GM18861 (cell line): ENCODE measurements around the gene REEP2.

Source experiments
- ATAC-seq: cut with Tn5 transposase; IDR thresholded peaks from one replicate; pipeline ENCODE4 v1.9.1; 2021; ENCODE audit not compliant: unreplicated experiment

The REEP2 gene

DNA sequence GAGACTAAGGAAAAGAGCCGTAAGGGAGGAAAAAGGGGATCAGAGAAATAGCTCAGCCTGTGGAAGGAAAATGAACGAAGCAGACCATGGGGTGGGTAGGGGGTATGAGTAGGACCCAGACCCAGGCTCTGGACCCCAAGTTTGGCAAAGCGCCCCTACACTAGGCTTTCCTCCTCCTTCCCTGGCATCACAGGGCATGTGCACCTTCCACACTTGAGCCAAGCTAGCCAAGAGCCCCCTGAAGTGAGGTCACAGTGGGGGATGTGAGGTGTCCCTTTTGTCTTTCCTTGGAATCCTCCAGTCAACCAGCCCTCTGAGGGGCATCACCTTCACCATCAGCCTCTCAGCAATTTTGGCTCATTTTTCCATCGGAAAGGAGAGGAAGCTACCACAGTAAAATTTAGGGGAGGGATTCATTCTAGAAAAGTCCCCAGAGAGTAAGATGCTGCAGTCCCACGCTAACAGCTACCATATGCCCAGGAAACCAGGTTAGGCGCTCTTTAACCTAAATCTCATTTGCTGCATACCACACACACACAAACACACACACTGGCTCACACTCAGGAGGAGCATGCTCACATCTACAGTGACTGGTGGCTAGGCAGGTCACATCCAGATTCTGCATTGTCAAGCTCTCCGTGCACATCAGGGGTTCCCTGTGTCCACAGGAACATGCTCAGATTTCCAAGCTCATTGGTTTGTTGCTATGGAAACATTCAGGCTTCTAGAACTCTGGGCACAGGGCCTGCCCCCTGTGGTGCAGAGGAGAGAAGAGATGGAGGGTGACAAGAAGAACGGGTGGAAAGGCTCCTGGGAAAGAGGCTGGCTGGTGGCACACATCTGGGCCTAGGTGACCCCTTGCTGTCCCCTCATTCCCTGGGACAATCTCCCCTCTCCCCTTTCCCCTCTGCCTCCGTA, 9.9 kb downstream of the REEP2 start:
- ATAC-seq: no peak

DNA sequence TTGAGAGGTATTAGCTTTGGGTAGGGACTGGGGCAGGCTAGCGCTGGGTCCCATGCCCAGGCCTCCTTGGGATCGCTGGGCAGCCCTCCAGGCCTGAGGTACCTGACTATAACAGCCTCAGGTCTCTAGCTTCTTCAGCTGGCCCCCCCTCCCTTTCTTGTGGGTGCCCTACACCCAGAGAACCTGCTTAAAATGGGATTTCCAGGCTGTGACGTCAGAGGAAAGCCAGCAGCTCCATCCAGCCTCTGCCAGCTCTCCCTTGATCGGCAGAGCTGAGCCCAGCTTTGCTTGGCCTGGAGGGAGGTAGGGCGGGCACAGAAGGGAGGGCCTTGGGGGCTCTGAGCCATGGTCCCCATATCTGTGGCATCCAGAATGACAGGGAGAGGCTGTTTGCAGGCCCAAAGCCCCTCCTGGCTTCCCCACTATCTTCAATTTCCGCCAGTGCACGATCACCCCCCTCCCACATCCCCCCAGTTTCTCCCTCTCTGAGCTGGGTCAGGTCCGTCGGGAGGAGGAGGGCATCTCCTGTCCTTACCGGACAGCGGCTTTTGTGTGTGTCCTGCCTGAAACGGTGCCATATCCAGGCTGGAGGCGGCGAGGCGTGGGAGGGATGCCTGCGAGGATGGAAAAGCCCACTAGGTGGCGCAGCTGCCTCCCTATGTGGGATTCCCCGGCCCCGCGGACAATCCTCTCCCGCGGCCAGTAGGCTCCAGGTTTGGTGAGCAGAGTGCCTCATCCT, 10.8 kb downstream of the REEP2 start:
- ATAC-seq: no peak

DNA sequence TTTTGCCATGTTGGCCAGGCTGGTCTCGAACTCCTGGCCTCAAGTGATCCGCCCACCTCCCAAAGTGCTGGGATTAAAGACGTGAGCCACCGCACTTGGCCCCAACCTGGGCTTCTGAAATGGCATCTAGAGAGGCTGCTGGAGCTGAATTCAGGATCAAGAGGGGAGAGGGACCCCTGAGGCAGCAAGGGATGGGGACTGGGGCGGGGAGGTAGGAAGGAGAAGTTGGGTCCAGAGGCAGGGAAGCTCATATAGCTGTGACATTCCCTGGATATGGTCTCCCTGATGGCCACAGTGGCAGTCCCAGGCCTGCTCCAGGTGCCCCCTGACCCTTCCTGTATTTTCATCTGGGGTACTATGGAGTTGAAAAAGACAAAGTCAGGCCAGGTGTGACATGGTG, 12.1 kb downstream of the REEP2 start:
- no peak for ATAC-seq

DNA sequence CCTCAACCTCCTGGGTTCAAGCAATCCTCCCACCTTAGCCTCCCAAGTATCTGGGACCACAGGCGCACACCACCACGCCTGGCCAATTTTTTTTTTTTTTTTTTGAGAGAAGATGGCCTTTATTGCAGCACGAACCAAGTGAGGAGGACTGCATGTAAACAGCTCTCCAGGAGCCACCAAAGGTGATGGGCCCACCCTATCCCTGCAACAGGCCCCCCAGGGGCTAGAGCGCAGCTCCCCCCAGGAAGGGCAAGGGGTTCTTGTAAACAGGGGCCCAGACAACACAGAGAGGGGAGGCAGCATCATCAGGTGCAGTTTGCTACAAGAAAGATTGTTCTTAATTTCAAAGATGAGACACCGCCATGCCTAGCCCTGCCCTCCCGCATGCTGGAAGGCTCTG, 13.9 kb downstream of the REEP2 start:
- ATAC-seq: no peak

DNA sequence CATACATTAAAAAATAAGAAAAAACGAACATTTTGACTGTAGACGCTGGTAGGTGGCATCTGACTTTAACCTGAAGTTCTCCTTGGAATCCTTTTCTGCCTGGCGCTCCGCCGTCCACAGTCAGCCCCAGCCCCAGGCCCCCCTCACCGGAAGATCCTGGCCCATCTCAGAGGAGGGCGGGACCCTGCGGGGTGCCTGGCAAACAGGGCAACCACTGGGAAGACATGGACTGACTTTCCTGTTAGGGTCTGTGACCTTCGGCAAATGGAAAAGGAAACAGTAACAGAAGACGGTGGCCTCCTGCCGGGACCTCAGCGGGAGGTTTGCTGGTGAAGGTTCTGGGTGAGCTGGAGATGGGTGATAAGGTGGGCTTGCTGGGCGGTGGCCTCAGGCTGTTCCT, 14.7 kb downstream of the REEP2 start:
- ATAC-seq: no peak

DNA sequence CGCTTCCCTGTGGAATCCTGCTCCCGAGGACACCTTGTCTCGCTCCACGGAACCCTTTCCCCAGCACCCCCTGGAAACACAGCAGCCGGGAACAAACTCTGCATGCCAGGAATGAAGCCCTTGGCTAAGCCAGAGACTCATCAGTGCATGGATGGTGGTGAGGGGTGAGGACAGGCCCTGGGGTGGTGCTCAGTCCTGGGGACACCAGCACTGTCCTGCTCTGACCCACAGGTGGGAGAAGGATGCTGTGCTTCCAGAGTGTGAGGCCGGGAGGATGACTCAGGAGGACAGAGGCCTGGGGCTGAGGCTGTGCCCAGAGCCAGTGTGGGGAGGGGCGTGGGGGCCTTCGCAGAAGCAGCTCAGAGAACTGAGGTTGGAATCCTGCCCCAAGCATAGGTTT, 15.3 kb downstream of the REEP2 start:
- no peak for ATAC-seq

DNA sequence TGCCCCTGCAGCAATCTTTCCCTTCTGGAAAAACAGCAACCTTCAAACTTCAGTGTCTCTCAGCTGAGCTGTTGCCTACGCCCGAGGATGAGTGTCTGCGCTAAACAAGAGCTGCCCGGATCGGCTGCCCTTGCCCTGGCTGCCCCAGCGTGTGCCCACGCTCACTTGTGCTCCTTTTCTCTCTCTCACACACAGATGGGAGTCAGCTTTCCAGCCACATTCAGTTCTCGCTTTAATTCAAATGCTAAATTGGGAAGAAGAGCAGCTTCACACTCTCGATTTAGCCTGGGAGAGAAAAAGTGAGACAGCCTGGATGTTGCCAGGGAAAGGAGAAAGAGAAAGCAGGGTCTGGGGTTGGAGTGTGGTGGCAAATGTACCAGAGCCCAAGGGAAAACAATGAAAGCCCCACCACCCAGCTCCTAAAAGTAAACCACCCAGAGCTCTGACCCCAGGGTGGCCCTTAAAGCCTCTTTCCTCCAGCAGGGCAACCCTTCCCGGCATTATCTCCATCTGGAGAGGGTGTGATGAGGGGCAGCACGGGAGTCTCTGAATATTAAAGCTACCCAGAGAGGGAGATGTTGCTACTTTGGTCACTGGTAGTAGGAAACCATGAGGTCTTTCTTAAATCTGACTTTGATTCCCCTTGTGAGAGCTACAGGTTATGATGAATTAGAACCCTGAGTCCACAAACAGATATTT, 16.5 kb downstream of the REEP2 start:
- ATAC-seq: no peak

DNA sequence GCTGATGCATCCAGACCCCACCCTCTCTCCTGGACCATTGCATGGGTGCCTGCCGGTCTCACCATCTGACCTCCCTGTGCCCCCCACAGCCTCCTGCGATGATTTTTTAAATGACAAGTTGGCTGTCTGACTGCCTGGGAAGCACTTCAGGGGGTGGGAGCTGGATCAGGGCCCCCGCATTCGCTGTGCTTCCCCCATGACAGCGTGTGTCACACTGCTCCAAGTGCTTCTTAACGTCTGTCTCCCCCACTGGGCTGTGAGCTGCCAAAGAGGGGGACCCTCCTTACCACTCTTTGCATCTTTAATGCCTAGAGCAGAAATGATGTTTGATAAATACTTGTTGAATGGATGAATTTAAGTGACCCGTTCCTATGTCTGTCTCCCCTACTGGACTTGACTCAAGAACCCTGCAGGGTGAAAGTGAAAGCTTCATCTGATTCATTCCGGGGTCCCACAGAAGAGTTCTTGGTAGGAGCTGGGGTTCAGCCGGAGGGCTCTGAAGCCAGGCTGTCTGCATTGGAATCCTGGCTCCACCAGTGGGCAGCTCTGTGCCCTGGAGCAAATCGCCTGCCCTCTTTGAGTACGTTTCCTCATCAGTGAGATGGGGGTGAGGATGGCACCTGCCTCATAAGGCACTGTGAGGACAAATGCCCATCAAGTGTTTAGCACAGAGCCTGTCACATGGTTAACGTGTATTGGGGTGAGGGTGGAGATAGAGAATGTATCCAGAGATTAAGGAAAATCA, 18.8 kb downstream of the REEP2 start:
- ATAC-seq: no peak

DNA sequence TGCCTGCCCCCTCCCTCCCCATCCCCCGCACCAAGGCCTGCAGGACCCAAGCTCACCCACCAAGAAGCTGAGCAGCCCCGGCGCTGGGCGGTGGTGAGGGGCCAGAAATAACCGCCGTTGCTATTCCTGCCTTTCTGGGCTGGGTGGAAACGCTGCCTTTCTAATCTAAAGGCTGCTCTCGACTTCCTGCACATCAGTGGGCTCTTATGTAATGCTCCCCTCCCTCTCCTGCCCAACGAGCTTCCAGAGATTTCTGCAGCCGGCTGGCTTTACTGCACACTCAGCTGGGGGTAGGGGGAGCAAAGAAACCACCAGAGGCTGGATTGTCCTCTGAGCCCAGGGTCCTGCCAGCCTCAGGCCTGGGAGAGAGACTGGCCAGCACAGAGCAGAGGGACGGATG, 19.5 kb downstream of the REEP2 start:
- no peak for ATAC-seq

DNA sequence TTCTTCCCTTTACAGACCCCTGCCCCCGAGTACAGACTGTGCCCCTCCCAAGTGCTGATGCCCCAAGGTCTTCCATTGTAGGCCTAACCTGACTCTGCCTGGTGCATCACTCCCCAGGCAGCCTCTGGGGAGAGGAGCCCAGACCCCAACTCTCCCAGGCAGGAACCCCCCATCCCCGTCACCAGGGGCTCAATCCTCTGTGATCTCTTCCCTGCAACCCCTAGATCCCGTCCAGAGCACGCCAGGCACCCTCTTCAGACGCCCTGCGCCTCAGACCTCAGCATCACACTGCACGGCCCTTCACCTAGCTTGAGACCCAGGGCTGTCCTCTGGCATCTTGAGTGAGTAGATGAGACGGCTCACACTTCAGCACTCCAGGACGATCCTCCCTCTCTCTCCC, 20.0 kb downstream of the REEP2 start:
- no peak for ATAC-seq

DNA sequence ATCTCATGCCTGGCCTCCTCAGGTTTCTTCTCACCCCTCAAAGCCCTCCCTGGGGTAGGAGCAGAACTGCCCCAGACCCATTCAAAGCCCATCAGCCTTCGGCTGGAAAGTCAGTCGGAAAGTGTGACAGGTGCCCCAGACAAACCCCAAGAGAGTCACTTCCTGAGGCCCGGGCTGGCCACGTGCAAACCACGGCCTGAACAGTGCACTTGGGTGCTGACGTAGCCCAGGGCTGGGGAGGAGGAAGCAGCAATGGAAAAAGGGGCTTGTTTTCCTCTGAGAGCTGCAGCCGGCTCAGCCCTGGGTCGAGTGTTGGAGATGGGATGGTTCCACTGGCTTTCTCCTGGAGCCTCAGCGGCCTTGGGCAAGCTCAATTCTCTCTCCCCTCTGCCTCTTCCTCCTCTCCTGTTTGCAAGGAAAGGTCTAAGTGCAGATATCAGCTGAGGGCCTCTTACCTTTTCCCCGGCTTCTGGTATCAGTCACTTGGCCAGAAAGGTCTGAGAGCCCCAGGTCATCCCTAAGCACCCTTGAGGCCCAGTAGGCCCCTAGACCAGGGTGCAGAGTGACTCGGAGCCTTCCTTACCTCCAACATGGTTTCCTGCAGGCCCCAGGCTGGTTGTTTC, 20.6 kb downstream of the REEP2 start:
- ATAC-seq: no peak

DNA sequence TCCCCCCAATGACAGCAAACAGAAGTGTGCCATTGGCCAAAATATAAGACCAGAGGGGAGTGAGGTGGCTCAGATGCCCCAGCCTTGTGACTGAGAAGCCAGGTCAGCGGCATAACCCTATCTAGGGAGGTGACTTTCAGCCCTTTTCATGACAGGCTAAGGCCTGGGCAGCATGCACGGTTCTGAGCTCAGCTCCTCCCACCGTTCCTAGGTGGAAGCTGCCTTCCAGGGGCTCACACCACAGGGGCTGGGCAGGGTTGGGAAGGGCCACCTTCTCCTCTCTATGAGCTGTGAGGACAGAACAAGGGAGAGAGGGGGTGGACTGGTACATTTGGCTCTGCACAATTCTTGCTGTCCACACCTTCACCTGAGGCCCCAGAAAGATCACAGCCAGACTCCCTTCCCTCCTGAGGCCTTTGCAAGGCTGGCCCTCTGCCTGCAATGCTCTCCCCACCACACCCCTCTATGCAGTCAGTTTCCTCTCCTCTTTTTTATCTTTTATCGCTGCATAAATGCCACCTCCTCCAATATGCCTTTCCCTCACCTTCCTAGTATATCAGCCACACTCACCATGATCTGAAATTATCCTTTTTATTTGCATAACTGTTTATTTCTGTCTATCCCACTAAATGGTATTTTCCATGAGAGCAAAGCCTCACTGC, 21.3 kb downstream of the REEP2 start:
- no peak for ATAC-seq

DNA sequence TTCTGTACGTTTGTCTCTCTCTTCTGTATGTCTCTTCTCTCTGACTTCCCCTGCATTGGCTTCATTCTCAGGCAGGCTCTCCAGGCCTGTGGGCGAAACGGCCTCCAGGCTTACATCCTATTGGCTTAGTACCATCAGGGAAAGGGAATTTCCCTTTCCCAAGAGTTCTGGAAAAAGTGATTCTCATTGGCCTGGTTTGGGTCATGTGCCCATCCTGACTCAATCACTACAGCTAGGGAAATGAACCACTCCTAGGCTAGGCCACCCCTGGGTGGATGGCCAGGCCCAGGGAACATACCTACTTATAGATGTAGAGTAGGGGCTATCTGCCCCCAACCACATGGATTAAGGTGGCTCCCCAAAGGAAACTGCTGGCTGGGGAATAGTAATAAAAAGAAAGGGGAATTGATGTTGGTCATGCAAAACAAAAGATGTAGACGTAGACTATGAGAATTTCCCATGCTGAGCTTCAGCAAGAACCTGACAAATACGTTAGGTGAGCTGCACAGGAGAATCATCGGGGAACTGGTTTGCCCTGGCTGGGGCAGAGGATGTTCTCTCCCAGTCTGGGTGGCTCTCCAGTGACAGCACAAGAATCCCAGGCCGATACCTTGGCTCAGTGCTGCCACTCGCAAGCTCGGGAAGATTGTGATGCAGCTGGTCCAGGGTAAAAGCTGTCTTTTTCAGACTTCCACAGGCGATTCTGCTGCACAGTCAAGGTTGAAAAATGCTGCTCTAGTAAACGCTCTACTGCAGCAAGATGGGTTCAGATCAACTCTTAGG, 22.7 kb downstream of the REEP2 start:
- no peak for ATAC-seq

DNA sequence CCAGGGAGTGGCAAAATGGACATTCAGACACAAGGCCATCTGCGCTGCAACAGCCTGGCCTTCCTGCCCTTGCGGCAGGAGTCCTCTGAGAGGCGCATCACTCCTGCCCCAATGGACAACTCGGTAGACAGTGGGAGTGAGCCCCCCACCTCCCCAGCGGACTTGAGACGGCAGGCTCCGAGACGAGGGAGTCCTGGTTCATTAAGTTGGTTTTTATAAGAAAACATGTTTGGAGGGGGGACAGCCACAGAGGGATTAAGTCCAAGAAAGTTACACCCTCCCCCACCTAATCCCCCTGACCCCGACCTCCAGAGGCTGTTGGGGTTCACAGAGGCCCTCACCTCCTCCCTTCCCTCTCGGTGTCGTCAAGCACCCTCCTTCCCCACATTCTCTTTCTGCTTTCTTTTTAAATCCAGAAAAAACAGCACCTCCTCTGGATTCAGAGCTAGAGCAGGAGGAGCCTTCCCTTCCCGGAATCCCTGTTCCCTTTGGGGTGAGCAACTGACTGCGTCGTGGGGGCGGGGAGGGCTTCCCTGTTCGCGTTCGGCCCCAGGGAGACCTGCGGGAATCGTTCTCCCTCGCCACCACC, 24.7 kb downstream of the REEP2 start:
- ATAC-seq: no peak

DNA sequence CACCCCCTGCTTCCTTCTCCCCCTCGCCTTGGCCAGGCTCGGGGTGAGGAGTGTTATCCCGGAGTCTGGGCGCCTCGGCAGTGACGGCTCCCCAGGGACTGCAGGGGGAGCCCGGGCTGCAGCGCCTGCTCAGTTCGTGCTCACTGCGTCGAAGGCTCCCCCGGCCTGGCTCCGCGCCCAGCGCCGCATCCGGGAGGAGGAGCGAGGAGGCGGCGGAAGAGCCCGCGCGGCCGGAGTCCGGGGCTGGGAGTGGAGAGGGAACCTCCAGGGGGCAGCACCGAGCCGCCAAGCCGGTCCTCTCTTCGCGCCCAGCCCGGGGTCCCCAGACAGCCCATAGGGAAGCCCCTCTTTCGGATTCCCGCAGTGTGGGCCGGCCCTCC, 25.1 kb downstream of the REEP2 start:
- peak; percentile 54 for ATAC-seq

DNA sequence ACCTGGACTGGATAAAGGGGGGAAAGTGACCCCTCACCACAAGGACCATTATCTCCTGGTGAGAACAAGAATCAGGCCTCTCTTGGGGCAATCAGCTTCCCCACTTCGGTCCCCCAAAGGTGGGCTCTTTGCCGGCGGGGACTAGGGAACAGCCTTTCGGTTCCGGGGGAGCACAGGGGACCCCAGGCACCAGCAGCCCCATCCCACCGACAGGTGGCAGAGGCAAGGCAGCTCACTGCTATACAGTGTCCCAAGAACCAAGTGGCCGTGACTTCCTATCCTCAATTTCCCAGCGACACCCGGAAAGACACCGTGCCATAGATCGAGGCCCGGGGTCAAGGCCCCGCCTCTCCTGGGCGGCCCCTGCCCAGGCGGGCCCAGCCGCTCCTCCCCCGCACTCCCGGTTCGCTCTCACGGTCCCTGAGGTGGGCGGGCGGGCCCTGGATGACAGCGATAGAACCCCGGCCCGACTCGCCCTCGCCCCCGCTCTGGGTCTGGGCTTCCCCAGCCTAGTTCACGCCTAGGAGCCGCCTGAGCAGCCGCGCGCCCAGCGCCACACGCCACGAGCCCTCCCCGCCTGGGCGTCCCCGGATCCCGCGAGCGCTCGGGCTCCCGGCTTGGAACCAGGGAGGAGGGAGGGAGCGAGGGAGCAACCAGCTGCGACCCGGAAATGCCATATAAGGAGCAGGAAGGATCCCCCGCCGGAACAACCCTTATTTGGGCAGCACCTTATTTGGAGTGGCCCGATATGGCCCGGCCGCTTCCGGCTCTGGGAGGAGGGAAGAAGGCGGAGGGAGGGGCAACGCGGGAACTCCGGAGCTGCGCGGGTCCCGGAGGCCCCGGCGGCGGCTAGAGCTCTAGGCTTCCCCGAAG, 25.8 kb downstream of the REEP2 start:
- peak; percentile 53 for ATAC-seq

DNA sequence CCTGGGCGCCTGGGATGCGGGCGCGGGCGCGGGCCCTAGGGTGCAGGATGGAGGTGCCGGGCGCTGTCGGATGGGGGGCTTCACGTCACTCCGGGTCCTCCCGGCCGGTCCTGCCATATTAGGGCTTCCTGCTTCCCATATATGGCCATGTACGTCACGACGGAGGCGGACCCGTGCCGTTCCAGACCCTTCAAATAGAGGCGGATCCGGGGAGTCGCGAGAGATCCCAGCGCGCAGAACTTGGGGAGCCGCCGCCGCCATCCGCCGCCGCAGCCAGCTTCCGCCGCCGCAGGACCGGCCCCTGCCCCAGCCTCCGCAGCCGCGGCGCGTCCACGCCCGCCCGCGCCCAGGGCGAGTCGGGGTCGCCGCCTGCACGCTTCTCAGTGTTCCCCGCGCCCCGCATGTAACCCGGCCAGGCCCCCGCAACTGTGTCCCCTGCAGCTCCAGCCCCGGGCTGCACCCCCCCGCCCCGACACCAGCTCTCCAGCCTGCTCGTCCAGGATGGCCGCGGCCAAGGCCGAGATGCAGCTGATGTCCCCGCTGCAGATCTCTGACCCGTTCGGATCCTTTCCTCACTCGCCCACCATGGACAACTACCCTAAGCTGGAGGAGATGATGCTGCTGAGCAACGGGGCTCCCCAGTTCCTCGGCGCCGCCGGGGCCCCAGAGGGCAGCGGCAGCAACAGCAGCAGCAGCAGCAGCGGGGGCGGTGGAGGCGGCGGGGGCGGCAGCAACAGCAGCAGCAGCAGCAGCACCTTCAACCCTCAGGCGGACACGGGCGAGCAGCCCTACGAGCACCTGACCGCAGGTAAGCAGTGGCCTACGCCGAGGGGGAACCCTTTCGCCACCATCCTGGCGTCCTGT, 26.6 kb downstream of the REEP2 start, which contains the start of gene EGR1:
TSS of gene EGR1 (plus strand) at position 219 of the 864 bp plus-strand sequence. CDS start at position 502, 283 bp downstream.
- peak; percentile 39 for ATAC-seq
